ENCODE results near the gene KLHL35.

Gene KLHL35

DNA sequence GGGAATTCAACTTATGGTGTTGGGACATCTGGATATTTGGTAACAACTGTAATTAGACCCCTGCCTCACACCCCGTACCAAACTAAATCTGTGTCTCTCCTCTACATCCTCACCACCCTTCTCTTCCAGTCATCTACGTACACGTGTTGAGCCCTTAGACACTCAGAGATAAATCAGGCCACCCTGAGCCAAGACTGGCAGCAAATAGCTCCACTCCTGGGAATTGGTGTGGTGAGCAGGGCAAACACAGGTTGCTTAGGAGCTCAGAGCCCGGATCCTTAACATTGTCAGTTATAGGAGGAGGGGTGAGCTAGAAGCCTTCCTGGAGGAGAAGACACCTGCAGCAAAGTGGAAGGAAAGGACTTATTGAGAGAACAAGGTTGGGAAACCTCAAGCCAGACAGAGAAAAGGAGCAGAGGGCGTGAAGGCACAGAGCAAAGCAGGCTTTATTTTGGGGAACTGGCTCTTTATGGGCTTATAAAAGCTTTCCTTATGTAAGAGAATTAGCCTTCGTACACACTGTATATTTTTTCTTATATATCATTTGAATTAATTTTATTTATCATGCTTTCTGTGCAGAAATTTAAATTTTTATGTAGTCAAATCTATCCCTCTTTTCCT, 36.9 kb upstream of the KLHL35 start:
- DNase-seq (ENCODE audit: low read depth): no peak

DNA sequence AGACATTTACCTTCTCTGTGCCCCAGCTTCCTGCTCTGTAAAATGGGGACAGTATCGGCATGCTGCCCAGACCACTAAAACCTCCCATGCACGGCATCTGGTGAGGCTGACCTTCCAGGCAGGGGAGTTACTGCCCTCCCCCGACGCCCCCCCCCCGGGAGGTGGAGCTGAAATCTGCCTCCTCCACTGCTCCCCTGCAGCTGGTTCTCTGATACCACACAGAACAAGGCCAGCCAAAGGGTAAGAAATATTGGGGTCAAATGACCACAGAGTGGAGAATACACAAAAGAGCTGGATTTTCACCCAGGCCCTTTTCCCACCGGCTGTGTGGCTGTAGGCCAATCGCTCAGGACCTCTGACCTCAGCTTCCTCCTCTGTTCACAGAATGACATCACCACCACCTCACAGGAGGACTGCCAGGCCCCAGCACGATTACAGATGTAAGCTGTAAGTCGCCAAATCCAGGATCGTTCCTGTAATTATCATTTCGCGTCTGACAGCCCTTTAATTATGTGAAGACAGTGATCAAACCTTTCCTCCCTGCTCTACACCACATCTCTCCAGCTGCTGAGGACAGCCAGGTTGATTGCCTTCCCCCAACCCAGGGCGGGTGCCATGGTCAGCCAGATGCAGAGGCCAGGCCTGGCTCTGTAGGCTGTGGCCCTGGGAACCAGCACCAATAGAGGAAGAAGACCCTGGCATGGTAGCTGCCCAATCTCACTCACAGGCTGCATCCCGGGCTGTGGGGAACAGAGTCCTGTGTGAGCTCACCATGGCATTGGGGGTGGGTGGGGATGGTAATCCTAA, 35.7 kb upstream of the KLHL35 start:
- DNase-seq (ENCODE audit: low read depth): no peak

DNA sequence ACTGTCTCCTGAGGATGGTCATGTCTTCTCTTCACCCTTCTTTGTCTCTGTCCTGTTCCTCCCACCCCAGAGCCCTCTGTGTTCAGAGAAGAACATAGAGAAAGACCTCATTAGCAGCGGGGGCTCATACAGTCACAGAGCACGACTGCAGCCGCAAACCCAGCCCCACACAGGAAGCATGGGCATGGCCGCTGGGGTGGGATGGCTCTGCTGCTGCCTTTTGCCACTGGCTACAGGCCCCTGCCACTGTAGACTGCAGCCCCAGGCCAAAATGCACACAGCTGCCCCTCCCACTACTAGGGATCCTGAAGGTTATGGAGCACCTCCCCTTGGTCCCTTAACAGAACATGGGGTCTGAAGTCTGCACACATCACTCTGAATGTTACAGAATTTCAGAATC, 34.9 kb upstream of the KLHL35 start:
- DNase-seq (ENCODE audit: low read depth): no peak

DNA sequence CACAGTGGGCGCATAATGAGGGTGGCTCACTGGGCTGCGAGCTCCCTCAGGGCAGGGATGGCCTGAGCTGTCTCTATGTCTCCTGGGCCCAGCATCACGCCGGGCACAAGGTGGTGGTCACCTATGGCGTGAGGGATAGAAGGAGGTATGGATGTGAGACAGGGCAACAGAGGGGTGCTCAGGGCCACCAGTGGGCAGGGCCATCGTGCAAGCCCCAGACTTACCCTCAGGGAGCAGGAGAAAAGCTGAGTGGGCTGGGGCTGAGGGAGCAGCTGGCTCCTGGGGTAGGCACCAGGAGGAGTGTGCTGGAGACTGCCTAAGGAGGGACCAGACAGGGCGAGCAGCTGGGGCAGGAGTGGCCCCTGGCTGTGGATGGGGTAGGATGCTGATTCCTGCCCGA, 34.3 kb upstream of the KLHL35 start:
- DNase-seq (ENCODE audit: low read depth): no peak

DNA sequence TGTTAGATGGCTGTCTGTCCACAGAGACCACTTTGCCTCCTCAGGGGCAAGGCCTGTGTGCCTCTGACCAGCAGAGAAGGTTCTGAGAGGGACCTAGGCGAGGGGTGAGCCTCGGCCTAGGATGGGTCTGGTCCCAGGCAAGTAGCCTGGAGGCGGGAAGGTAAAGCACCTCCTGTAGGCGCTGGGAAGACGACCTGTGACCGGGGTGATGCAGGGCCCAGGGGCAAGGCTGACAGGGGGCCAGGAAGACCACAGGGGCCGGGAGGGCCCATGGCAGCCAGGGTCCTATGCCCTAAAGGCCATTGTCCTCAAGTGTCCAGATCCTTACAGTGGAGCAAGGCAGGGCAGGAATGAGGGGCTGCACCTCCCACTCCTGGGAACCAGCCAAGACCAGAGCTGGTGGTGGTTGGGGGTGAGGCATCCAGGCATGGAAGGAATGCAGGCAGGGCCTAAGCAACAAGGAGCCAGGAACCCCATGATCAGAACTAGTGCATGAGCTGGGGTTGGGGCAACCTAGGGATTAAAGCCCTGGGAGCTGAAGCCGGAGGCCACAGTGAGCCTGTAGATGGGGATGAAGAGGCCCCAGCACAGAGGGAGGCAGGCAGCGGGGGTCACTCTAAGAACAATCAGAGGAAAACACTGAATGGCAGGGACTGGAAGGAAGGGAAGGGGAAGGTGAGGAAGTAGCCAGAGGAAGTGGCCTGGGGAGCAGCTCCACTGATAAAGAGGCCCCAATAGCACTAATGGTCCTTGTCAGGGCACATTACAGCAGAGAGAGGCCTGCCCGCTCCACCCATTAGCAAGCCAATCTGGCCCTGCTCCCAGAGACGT, 32.9 kb upstream of the KLHL35 start:
- DNase-seq (ENCODE audit: low read depth): peak; percentile 36

DNA sequence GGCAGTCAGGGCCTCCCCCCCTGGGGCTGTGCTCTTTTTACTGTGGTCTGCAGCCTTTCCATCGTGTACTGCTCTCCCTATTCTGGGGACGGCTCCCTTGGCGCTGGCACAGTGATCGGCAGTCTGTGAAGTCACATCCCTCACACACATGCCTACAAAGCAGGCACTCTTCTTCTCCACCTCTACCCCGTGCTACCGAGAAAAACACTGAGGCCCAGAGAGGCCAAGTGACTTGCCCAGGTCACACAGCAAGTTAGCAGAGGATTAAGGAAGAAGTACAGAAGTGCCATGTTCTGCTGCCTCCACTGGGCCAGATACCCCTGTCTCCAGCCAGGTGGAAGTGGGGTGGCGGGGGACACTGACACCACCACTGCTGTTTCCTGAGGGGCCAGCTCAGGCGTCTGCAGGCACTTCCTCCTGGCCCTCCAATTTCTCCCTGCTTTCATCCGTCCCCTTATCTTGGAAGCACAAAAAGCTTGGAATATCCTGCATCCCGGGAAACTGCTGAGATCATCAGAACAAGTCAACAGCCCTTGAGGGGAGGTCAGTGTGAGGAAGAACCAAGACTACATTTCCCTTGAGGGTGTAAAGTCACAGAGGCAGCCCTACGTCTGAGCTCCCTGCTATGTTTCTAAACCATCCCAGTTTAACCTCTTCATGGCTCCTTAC, 30.2 kb upstream of the KLHL35 start:
- DNase-seq (ENCODE audit: low read depth): no peak

DNA sequence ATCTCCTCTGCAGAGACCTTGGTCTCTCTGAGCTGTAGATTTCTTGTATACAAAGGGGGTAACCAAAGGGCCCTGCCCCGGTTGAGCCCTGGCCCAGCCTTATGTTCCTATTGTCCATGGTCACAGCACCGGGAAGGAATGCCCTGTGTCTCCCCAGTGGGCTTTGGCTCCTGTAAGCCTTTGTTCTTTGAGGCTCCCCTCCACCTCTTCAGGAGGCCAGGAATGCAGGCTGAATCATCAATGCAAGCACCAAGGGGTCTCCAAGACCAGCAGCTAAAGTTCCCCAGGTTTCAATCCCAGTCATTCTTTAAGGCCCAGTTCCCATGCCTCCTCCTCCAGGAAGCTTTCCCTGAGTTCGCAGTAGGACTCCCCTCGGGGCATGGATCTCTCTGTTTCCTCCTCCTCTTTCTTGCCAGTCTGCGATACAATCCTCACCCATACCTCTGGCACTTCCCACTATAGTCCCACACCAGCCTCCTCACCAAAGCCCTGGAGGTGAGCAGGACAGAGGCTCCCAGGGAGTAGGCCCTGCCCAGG, 29.2 kb upstream of the KLHL35 start:
- no peak for DNase-seq (ENCODE audit: low read depth)

DNA sequence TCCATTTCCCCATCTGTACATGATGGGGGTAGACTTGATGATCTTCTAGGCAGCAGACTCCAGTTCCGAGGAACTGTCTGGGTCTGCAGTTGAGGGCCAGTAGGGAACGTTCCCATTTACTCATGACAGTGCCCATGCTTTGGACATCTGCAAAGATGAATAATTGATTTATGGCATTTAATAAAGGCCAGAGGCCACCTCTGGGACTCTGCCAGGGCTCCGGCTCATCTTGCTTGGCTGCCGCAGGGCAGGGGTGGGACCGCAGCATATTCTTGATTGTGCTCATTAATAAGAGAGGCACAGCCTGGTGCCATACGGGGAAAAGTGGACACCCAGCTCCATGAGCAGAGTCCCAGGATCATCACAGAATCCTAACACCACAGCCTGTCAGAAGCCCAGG, 28.1 kb upstream of the KLHL35 start:
- no peak for DNase-seq (ENCODE audit: low read depth)

DNA sequence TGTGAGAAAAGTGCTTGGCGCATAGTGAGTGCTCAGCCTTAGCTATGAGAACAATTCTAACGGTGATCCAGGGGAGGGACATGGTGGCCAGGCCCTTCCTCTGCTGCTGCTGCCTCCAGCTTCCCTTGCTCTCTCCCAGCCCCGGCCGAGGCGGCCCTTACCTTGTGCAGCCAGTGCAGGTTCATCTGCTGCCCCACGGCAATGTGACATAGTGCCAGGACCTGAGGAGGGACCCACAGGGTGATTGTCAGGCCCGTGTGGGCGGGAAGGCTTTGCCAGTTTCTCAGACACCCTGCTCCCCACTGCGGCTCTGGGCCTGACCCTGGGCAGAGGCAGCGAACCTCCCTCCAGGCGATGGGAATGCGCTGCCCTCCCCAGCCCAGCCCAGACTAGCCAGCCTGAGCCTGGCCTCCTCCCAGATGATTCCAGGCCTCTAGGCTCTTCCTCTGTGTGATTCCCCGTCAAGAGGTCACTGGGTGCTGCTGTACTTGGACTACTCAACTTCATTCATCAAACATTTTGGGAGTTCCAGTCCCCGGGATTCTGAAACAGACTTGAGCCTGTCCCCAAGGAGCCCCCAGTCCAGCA, 23.7 kb upstream of the KLHL35 start:
- no peak for DNase-seq (ENCODE audit: low read depth)

DNA sequence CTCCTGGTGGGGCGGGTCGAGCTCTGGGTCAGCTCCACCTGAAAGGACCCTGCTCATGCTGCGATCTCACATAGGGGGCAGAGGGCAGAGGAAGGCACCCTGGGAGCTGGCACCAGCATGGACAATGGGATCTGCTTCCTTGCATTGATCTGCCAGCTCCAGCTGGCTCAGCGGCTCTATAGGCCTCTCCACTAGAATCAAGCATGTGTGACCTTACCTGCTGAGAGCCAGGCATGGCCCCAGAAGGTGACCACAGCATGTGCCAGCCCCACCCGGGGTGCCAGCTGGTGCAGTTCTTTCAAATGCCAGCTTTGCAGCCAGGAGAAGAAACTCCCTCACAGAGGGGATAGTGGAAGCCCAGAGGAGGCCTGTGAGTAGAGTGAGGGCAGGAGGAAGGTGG, 22.0 kb upstream of the KLHL35 start:
- no peak for DNase-seq (ENCODE audit: low read depth)

DNA sequence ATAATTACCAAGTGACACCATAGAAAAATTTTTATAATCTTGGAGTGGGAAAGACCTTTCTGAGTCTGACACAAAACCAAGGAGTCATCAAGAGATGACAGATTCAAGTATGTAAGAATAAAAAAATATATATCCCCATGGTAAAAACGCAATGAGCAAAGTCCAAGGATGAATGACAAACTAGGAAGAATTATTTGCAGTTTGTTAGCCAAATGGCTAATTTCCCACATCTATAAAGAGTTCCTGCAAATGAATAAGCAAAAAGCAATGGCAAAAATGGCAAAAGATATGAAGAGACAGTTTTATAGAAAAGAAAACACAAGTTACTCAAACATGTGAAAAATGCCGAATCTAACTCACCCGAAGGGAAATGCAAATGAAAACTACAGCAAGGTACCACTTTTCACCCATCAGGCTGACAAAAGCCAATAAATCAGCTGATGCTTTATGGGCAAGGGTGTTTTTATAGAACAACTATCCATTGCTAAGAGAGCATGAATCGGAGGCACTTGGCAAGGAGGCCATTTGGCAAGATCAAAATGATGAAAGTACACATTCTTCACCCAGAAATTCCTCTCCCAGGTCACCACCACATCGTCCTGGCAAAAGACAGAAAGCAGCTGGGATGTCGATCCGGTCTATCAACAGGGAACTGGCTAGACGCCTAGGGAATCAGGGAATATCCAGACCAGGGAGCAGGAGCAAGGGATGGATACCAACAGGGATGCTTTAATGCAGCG, 21.1 kb upstream of the KLHL35 start:
- no peak for DNase-seq (ENCODE audit: low read depth)

DNA sequence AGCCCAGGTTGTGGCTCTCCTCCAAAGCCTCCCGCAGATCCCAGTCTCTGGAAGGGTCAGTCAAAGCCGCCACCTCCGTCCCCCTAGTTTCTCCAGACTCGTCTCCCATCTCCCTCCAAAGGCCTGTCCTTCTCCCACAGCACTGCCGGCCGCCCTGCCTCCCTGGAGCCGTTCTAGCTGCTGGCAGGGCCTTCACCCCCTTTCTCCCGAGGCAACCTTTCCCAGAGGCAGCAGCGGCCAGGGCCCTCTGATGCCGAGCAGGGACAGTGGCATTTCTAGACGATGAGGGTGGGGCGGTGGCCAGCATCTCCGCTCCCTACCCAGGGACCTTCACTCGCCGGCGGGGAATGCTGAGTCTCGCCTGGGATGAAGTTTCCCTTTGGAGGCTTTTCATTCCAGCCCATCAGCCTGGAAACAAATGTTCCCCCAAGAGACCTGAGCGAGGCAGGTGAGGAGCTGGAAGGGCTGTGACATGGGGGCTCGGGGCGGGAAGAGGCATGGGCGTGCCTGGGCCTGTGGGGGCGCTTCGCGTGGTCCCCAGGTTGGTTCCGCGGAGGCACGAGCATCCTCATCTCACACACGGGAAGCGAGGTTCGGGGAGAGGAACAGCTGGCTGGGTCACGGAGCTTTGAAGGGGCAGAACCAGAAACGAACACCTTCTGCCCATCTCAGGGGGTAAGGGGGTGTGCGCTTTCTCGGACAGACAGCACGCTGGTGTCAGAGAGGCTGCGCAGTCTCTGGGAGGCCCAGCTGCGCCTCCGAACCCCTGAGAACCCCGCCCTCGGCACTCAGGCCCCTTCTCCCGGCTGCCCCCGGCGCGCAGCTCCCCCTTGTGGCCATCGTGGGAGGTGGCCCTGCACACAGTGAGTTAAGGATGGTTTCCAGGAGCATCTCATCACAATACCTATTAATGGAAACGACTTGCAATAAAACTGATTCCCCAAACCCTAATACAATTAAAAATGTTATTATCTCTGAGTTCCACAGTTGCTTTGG, 18.1 kb upstream of the KLHL35 start:
- DNase-seq (ENCODE audit: low read depth): no peak

DNA sequence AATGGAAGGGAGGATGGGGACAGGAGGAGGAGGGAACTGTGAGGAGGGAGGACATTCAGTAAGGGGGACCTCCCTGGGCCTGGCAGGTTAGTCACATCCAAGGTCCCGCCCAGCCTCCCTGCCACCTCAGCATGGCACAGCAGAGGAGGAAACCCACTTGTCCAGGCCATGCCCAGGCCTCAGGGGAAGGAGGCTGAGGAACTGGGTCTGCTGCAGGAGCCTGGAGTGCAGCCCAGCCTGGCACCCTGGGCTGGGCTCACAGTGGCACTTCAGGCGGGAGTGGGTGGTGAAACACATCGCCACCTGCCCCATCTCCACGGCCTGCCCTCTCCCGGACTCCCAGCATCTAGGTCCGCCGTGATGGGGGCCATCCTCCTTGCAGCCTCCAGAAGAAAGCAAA, 17.2 kb upstream of the KLHL35 start:
- DNase-seq (ENCODE audit: low read depth): no peak

DNA sequence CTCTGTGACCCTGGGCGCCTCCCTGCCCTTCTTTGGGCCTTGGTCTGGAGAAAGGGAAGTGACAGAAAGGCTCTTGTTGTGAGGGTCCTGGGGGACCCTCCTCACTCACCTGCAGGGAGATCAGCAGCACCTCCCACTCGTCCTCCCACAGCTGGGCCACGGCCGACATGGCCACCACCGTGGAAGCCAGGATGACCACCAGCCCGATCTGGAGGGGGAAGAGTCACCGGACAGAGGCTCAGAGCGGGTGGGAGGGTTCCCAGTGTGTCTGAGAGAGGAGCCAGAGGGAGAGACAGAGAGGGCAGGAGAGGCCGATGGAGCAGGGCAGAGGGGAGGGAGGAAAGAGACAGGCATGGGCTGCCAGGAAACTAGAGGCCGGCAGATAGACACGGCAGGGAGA, 16.8 kb upstream of the KLHL35 start:
- DNase-seq (ENCODE audit: low read depth): no peak

DNA sequence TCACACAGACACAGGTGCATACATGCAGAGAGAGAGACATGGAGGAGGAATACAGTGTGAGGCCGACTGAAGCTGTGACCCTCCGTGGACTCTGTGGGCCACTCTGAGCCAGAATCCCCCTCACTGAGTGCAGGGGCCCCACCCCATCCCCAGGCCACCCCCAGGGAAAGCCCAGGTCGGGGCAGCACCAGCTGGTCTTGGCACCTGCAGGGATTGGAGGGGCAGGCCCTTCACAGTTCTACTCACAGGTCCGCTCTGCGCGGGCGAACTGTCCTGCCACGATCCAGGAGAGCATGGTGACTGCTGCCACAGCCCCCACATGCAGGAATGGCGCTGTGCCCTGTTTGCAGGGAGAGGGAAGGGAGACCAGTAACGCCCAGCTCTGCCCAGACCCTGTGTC, 16.3 kb upstream of the KLHL35 start:
- no peak for DNase-seq (ENCODE audit: low read depth)

DNA sequence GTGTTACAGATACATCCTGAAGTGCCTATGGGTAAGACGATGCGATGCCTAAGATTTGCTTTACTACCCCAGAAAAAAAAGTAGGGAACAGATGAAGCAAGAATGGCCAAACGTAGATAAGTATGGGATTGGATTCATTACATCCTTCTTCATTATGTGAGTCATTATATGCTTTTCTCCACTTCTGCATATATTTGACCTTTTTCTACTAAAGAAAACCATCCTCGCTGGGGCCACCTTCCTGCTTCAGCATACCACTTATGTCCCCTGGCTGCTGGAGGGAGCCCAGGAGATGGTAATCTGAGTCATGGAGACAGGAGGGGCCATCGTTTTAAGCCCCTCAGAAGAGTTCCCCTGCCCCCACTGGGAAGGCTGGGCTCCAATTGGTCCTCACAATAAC, 14.4 kb upstream of the KLHL35 start:
- no peak for DNase-seq (ENCODE audit: low read depth)

DNA sequence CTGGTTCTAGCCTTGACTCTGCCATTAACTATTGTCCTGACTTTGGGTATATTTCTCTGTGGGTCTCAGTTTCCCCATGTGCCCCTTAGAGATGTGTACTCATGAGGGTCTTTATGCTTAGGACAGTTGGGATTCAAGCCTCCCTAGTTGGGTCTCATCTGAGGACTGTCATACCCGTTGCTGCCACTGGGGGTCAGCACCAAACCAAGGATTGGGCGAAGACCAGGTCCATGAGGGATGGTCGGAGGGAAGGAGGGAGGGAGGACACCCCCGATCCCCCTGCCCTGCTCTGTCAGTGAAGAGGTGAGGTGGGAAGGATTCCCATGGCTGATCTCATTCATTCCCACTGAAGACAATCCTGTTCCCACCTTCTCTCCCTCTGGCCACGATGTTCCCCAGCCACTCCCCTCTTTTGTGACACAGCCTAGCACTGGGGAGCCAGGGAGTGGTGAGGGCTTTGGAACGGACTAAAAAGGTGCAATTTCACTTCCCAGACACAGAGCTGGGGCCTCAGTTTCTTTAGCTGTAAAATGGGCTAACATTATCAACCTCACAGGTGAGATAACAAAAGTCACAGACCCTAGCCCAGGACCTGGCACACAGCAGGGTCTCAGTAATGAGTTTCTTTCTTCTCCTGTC, 12.4 kb upstream of the KLHL35 start:
- DNase-seq (ENCODE audit: low read depth): peak; percentile 41

DNA sequence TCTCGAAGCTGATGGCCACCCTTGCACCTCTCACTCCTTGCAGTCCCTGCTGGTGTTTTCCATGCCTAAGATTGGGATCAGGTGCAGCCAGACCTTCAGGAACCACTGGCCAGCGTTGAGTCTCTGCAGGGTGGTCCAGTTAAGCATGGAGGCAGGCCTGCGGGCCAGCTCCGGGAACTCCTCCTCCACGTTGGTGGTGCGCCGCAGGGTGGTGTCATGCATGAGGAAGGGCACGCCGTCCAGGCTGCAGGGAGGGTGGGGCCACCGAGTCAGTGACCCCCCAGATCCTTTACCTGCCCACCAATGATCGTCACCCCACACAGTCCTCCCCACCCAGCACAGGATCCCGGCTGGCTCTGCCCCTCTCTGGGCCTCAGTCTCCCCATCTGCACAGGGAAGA, 10.0 kb upstream of the KLHL35 start:
- no peak for DNase-seq (ENCODE audit: low read depth)

DNA sequence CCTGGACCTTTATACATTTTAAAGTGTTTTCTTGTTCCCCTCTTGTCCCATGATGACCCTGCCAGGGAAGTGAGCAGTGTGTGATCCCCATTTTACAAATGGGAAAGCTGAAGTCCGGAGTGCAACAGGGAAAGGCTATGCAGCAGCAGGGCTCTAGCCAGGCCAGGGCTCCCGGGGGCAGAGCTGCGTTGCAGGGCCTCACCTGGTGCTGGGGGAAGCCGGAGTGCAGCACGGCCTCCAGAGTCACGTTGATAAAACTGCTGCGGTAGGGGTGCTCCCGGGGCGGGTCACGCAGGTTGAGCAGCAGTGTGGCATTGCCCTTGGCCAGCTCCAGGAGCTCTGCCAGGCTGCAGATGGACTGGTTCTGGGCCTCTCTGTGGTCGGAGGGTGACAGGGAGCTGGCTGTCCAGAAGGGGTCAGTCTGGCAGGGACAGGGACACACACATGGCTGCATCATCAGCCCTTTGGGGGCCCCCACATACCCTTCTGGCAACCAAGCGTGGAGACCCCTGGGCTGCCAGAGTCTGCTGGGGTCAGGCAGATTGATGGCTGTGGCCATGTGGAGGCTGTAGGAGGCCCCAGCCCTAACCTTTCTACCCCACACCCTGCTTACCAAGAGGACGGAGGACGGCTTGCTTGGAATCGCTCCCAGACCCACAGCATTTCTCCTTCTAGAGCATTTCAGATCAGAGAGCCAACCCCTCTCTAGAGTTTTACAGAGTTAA, 9.3 kb upstream of the KLHL35 start:
- DNase-seq (ENCODE audit: low read depth): no peak
